ENCODE data around the gene PROM2.
"Not testable (repeated sequence)": the region's sequence is repeated elsewhere in the genome, so short reads cannot be mapped to it uniquely, and the experiment has no call there.

The PROM2 gene

DNA sequence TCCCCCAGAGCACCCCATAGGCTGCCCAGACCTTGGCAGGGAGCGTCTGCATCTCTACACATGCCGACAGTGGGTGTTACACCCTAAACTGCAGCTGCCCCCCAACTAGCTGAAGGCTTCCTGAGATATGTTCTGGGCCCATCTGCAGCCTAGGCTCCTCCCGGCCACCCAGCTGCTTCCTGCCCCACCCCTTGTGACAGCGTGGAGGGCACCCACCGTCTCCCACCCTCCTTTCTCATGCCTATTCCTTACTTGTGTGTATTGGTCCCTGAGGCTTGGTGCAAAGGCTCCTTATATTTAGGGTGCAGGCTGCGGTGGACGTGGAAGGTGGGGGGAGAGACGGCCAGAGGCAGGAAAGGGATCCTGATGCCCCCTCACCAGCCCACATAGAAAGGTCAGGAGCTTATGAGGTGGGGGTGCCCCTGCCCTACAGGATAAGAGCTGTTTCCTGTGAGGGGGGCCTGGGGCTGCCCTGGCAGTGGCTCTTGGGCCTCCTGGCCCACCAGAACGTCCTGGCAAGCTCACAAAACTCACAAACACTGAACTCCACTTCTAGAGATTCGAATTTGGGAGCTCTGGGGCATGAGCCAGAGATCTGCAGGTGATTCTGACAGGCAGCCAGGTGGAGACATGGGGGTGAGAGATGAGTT lies 7.3 kb upstream of the PROM2 start:
- Histone ChIP-seq H3K4me3 (replicated peaks; ENCODE audit: low read depth, low read length) (no peak overlapping the region), H3K27me3 (replicated peaks; ENCODE audit: control insufficient read depth, insufficient read depth, low read length) (peaks cover 2% of the 10 kb centered on the region; the same call in 1 of the 2 replicates), H3K36me3 (ENCODE audit: control insufficient read depth, insufficient read depth, low read length) (no peaks in the 10 kb centered on the region)
- TF ChIP-seq, protein P1, sequence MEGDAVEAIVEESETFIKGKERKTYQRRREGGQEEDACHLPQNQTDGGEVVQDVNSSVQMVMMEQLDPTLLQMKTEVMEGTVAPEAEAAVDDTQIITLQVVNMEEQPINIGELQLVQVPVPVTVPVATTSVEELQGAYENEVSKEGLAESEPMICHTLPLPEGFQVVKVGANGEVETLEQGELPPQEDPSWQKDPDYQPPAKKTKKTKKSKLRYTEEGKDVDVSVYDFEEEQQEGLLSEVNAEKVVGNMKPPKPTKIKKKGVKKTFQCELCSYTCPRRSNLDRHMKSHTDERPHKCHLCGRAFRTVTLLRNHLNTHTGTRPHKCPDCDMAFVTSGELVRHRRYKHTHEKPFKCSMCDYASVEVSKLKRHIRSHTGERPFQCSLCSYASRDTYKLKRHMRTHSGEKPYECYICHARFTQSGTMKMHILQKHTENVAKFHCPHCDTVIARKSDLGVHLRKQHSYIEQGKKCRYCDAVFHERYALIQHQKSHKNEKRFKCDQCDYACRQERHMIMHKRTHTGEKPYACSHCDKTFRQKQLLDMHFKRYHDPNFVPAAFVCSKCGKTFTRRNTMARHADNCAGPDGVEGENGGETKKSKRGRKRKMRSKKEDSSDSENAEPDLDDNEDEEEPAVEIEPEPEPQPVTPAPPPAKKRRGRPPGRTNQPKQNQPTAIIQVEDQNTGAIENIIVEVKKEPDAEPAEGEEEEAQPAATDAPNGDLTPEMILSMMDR (IDR thresholded peaks at IDR 0.05; ENCODE audit: insufficient read depth, low read length, poor library complexity, severe bottlenecking), result no peak
- no peak for DNase-seq (ENCODE audit: extremely low read depth, insufficient read length)

GRCh38 chr2:95267458-95268210 lies 6.6 kb upstream of the PROM2 start:
- TF ChIP-seq, protein P1 (IDR thresholded peaks at IDR 0.05; ENCODE audit: insufficient read depth, low read length, poor library complexity, severe bottlenecking), result no peak
- Histone ChIP-seq H3K4me3 (replicated peaks; ENCODE audit: low read depth, low read length) (no peak overlapping the region), H3K27me3 (replicated peaks; ENCODE audit: control insufficient read depth, insufficient read depth, low read length) (peaks cover 2% of the 10 kb centered on the region; the same call in 1 of the 2 replicates), H3K36me3 (ENCODE audit: control insufficient read depth, insufficient read depth, low read length) (no peaks in the 10 kb centered on the region)
- no peak for DNase-seq (ENCODE audit: extremely low read depth, insufficient read length)

- no peak for DNase-seq (ENCODE audit: extremely low read depth, insufficient read length)
- TF ChIP-seq, protein P1 (IDR thresholded peaks at IDR 0.05; ENCODE audit: insufficient read depth, low read length, poor library complexity, severe bottlenecking), result no peak
- Histone ChIP-seq H3K36me3 (ENCODE audit: control insufficient read depth, insufficient read depth, low read length) (no peaks in the 10 kb centered on the region), H3K4me3 (replicated peaks; ENCODE audit: low read depth, low read length) (no peak overlapping the region), H3K27me3 (replicated peaks; ENCODE audit: control insufficient read depth, insufficient read depth, low read length) (peaks cover 2% of the 10 kb centered on the region; the same call in 1 of the 2 replicates)
Observed at GRCh38 chr2:95268211-95269035, 5.8 kb upstream of the PROM2 start.

GRCh38 chr2:95269036-95269680 lies 5.1 kb upstream of the PROM2 start:
- DNase-seq (ENCODE audit: extremely low read depth, insufficient read length), result no peak
- Histone ChIP-seq H3K36me3 (ENCODE audit: control insufficient read depth, insufficient read depth, low read length) (no peaks in the 10 kb centered on the region), H3K4me3 (replicated peaks; ENCODE audit: low read depth, low read length) (no peak overlapping the region), H3K27me3 (replicated peaks; ENCODE audit: control insufficient read depth, insufficient read depth, low read length) (peaks cover 2% of the 10 kb centered on the region; the same call in 1 of the 2 replicates)
- TF ChIP-seq, protein P1 (IDR thresholded peaks at IDR 0.05; ENCODE audit: insufficient read depth, low read length, poor library complexity, severe bottlenecking), result no peak

GRCh38 chr2:95269745-95270144 lies 4.5 kb upstream of the PROM2 start:
- not testable (repeated sequence) for H3K4me3 ChIP-seq (replicated peaks; ENCODE audit: low read depth, low read length); DNase-seq (ENCODE audit: extremely low read depth, insufficient read length); H3K36me3 ChIP-seq (ENCODE audit: control insufficient read depth, insufficient read depth, low read length); H3K27me3 ChIP-seq (replicated peaks; ENCODE audit: control insufficient read depth, insufficient read depth, low read length)
